Thoracic aorta (tissue), 2 donors: ENCODE results near the gene KCNJ6. TPM values are rescaled to one million over a fixed set of nuclear protein-coding genes. Genes with fewer than 3 reads are reported as not detected.

Source experiments
- ATAC-seq: fragments of 150-250 bp; one replicate; pipeline ENCODE4 v1.8.0; 2017; ENCODE audit warnings: low read depth; ENCODE audit not compliant: insufficient number of reproducible peaks, low FRiP score
- DNase-seq: peaks from one replicate; pipeline ENCODE4 v3.0.0-alpha.2; 2020; ENCODE audit warnings: low spot score
- H3K27ac ChIP-seq, 2 donors: fragments of 200-600 bp; sonication (generic); 1 replicate in 1 of 2; 2 replicates in 1 of 2; pipeline ENCODE4 v1.5.1; 2016; ENCODE audit warnings: mild to moderate bottlenecking in 2 of 2, moderate library complexity in 2 of 2
- H3K27me3 ChIP-seq: fragments of 200-600 bp; sonication (generic); replicated peaks from 2 replicates; pipeline ENCODE4 v1.6.0; 2016; ENCODE audit warnings: mild to moderate bottlenecking; ENCODE audit not compliant: insufficient read depth
- H3K36me3 ChIP-seq: fragments of 200-600 bp; sonication (generic); one replicate; pipeline ENCODE4 v1.5.1; 2016
- H3K4me1 ChIP-seq, 2 donors: fragments of 200-600 bp; sonication (generic); 1 replicate in 1 of 2; 2 replicates in 1 of 2; pipeline versions ENCODE4 v1.5.1 to v1.6.0; 2016; ENCODE audit warnings: low read depth in 2 of 2, mild to moderate bottlenecking in 1 of 2; ENCODE audit not compliant: control insufficient read depth in 1 of 2
- H3K4me3 ChIP-seq: fragments of 200-600 bp; sonication (generic); 2 replicates; pipeline ENCODE4 v1.5.1; 2016; ENCODE audit warnings: mild to moderate bottlenecking
- H3K9me3 ChIP-seq: fragments of 200-600 bp; sonication (generic); 2 replicates; pipeline ENCODE4 v1.5.1; 2016
- CTCF ChIP-seq: fragments of 200-600 bp; sonication (generic); IDR thresholded peaks from one replicate; pipeline ENCODE4 v1.5.1; 2019; ENCODE audit warnings: antibody characterized with exemption
- total RNA-seq, 2 donors: library from RNA; depleted of rRNA; stranded (reverse); fragments of >200 nt; gene quantifications; one replicate each; pipeline versions ENCODE4 v1.1.0 to v1.2.3, GENCODE V29; 2016

Gene KCNJ6
- total RNA-seq, 2 donors from 2014 or later, result not detected

GRCh38 chr21:37564341-37564923 is 351.8 kb downstream of the KCNJ6 start:
- DNase-seq (peak; percentile 92), ATAC-seq (peak; percentile 84)
- no peak for TF ChIP-seq CTCF
- peaks cover 8 to 20% of the 10 kb centered on the region in 2 donors for H3K4me1 ChIP-seq
- no peaks in the 10 kb centered on the region for H3K27me3 ChIP-seq
- no peaks in the 10 kb centered on the region for H3K36me3 ChIP-seq
- peak overlapping the region; percentile 84 to 98 for H3K27ac ChIP-seq
- H3K9me3 ChIP-seq, result no peaks in the 10 kb centered on the region
- peak overlapping the region; percentile 73 for H3K4me3 ChIP-seq

- no peaks in the 10 kb centered on the region for H3K27me3 ChIP-seq
- ATAC-seq (peak; percentile 88), DNase-seq (peak; percentile 84)
- H3K27ac ChIP-seq, result peak overlapping the region; percentile 84 to 98
- H3K4me3 ChIP-seq, result peak overlapping the region; percentile 73
- H3K4me1 ChIP-seq, result peaks cover 8 to 20% of the 10 kb centered on the region in 2 donors
- no peaks in the 10 kb centered on the region for H3K9me3 ChIP-seq
- TF ChIP-seq CTCF, result peak; percentile 55
- H3K36me3 ChIP-seq, result no peaks in the 10 kb centered on the region
Observed at GRCh38 chr21:37563641-37564340, 352.5 kb downstream of the KCNJ6 start.

GRCh38 chr21:37562920-37563640 is 353.2 kb downstream of the KCNJ6 start:
- TF ChIP-seq CTCF, result no peak
- Histone ChIP-seq H3K4me3 (peak overlapping the region; percentile 73), H3K27me3 (no peaks in the 10 kb centered on the region), H3K4me1 (peaks cover 8 to 20% of the 10 kb centered on the region in 2 donors), H3K27ac (peak overlapping the region; percentile 84 to 98), H3K9me3 (no peaks in the 10 kb centered on the region), H3K36me3 (no peaks in the 10 kb centered on the region)
- ATAC-seq (peak; percentile 1), DNase-seq (no peak)

GRCh38 chr21:37561941-37562919 is 354.0 kb downstream of the KCNJ6 start:
- Histone ChIP-seq H3K9me3 (no peaks in the 10 kb centered on the region), H3K4me1 (peaks cover 8 to 20% of the 10 kb centered on the region in 2 donors), H3K27me3 (no peaks in the 10 kb centered on the region), H3K27ac (no peak overlapping the region), H3K4me3 (no peak overlapping the region), H3K36me3 (no peaks in the 10 kb centered on the region)
- ATAC-seq (no peak), DNase-seq (no peak)
- TF ChIP-seq CTCF, result no peak
